Upper lobe of left lung (tissue), 4 donors: ENCODE results near the gene NFKBIZ.

Experiments
- CTCF ChIP-seq, 6 experiments: fragments of 450-650 bp in 4 of 6; fragments of 200-600 bp in 2 of 6; sonication (generic) in 2 of 6; IDR thresholded peaks; one replicate each; pipeline ENCODE4 v1.5.1; 2016 to 2019; ENCODE audit warnings: antibody characterized with exemption in 6 of 6
- POLR2A ChIP-seq, 4 donors: fragments of 450-650 bp; IDR thresholded peaks; one replicate each; pipeline ENCODE4 v1.5.1; 2016 to 2017; ENCODE audit warnings: antibody characterized with exemption in 4 of 4, mild to moderate bottlenecking in 2 of 4

DNA sequence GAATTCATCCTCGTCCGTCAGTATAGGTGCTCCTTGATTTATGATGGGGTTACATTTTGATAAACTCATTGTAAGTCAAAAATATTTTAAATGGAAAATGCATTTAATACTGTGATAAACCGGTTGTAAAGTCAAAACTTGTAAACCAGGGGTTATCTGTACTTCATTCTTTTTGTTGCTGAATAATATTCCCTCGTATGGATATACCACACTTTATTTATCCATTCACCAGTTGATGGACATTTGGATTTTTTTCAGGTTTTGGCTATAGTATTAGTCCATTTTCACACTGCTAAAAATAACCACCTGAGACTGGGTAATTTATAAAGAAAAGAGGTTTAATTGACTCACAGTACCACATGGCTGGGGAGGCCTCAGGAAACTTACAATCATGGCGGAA, 47.7 kb downstream of the NFKBIZ start:
- TF ChIP-seq CTCF (IDR thresholded peaks at IDR 0.05) (no peak), POLR2A (IDR thresholded peaks at IDR 0.05) (no peak)
